HepG2 (cell line): ENCODE results near the gene SPIB. TPM values are rescaled to one million over a fixed set of nuclear protein-coding genes. Genes with fewer than 3 reads are reported as not detected.

Experiments used
- ATAC-seq: fragments of 200-7000 bp; cut with Tn5 transposase; 3 replicates; pipeline ENCODE4 v1.9.1; 2020; ENCODE audit warnings: mild to moderate bottlenecking, moderate library complexity
- BruUV-seq: library from RNA; stranded (reverse); fragments of 400-500 nt; replicated peaks from 2 replicates; lab custom pipeline; 2021; lab: Mats Ljungman, UMichigan
- CTCF ChIA-PET: fragments of 300-600 bp; formaldehyde crosslinking; extraction: SDS; loops from one replicate; lab custom pipeline; 2021; ENCODE audit warnings: low total read pairs, inconsistent platforms, low intra/inter-chr PET ratio; lab: Yijun Ruan, JAX
- POLR2A ChIA-PET: fragments of 350-600 bp; sonication (Branson Sonifier 250); formaldehyde crosslinking; loops from one replicate; lab custom pipeline; 2020; ENCODE audit warnings: antibody characterized with exemption, inconsistent platforms; lab: Yijun Ruan, JAX
- DNase-seq: peaks from one replicate; pipeline ENCODE4 v3.0.0-alpha.2; 2015; ENCODE audit warnings: low spot score
- FAIRE-seq: peaks from 3 replicates; lab custom pipeline; 2011; peaks lifted over from hg19 to GRCh38; lab: Jason Lieb, UNC
- H2AFZ ChIP-seq: one replicate; pipeline ENCODE4 v1.6.1; 2011; ENCODE audit warnings: low read length, inconsistent platforms
- H3K27ac ChIP-seq: fragments of 300-600 bp; 3 replicates; pipeline ENCODE4 v1.8.0; 2011; ENCODE audit warnings: mixed run types, mild to moderate bottlenecking, mixed read lengths, low read length, inconsistent platforms; ENCODE audit not compliant: insufficient read depth; ENCODE audit errors: extremely low read length
- H3K27me3 ChIP-seq, 2 experiments: fragments of 200-600 bp in 1 of 2; 2 replicates in 1 of 2; 3 replicates in 1 of 2; pipeline versions ENCODE4 v1.6.0 to v1.8.0; 2011; ENCODE audit warnings: low read length in 2 of 2, mild to moderate bottlenecking in 2 of 2, moderate library complexity in 2 of 2, inconsistent platforms in 1 of 2; ENCODE audit not compliant: insufficient read depth in 2 of 2, control insufficient read depth in 1 of 2
- H3K36me3 ChIP-seq, 2 experiments: fragments of 200-600 bp in 1 of 2; replicated peaks in 1 of 2; 2 replicates in 1 of 2; 3 replicates in 1 of 2; pipeline versions ENCODE4 v1.5.1 to v1.8.0; 2011; ENCODE audit warnings: low read length in 2 of 2, inconsistent platforms in 1 of 2; ENCODE audit not compliant: insufficient read depth in 2 of 2, control insufficient read depth in 1 of 2
- H3K4me1 ChIP-seq: 2 replicates; pipeline ENCODE4 v1.5.1; 2012; ENCODE audit warnings: low read length, inconsistent platforms; ENCODE audit not compliant: insufficient read depth
- H3K4me2 ChIP-seq: 2 replicates; pipeline ENCODE4 v1.6.0; 2011; ENCODE audit warnings: low read depth, low read length, inconsistent platforms
- H3K4me3 ChIP-seq, 3 experiments: fragments of 200-600 bp in 1 of 3; sonication (generic), shearing (Covaris generic) in 1 of 3; replicated peaks in 1 of 3; 2 replicates each; pipeline ENCODE4 v1.5.1; 2011 to 2016; ENCODE audit warnings: low read length in 3 of 3, inconsistent platforms in 2 of 3, low read depth in 2 of 3, mild to moderate bottlenecking in 2 of 3, control low read depth in 1 of 3, mixed read lengths in 1 of 3; ENCODE audit not compliant: insufficient read depth in 1 of 3
- H3K79me2 ChIP-seq: one replicate; pipeline ENCODE4 v1.6.1; 2011; ENCODE audit warnings: low read length, inconsistent platforms; ENCODE audit not compliant: insufficient read depth
- H3K9ac ChIP-seq: 2 replicates; pipeline ENCODE4 v1.6.0; 2011; ENCODE audit warnings: mild to moderate bottlenecking, low read depth, low read length, inconsistent platforms; ENCODE audit not compliant: insufficient read depth
- H3K9me3 ChIP-seq: 2 replicates; pipeline ENCODE4 v1.5.1; 2012; ENCODE audit warnings: mild to moderate bottlenecking, low read length
- H4K20me1 ChIP-seq: 2 replicates; pipeline ENCODE4 v1.6.0; 2011; ENCODE audit warnings: inconsistent platforms, mild to moderate bottlenecking, low read length, moderate library complexity; ENCODE audit not compliant: insufficient read depth
- HNRNPH1 ChIP-seq: fragments of 200-400 bp; formaldehyde crosslinking; optimal IDR thresholded peaks from 2 replicates; pipeline ENCODE3; 2017; ENCODE audit warnings: mild to moderate bottlenecking, low read depth, low read length
- NCOA1 ChIP-seq: sonication (generic); formaldehyde crosslinking; IDR thresholded peaks from 2 replicates; pipeline ENCODE4 v1.9.0; 2021; ENCODE audit warnings: missing genetic modification reagents
- RBFOX2 ChIP-seq: fragments of 200-400 bp; formaldehyde crosslinking; IDR thresholded peaks from 2 replicates; pipeline ENCODE4 v1.6.1; 2017; ENCODE audit warnings: low read depth, mild to moderate bottlenecking, low read length
- TOE1 ChIP-seq: sonication (generic); formaldehyde crosslinking; IDR thresholded peaks from 2 replicates; pipeline ENCODE4 v1.4.0; 2020; ENCODE audit warnings: mild to moderate bottlenecking, missing genetic modification reagents
- YY1 ChIP-seq: IDR thresholded peaks from 2 replicates; pipeline ENCODE4 v1.6.1; 2011; ENCODE audit warnings: low read length, low read depth, moderate library complexity, mild to moderate bottlenecking; ENCODE audit not compliant: insufficient read depth, insufficient replicate concordance
- ZNF839 ChIP-seq: sonication (generic); formaldehyde crosslinking; IDR thresholded peaks from 2 replicates; pipeline ENCODE4 v1.4.0; 2020; ENCODE audit warnings: missing genetic modification reagents, mild to moderate bottlenecking, borderline replicate concordance
- ZNF891 ChIP-seq: sonication (generic); formaldehyde crosslinking; IDR thresholded peaks from 2 replicates; pipeline ENCODE4 v1.5.0; 2020; ENCODE audit warnings: mild to moderate bottlenecking, missing genetic modification reagents
- WGBS: methylation state at CpG from one replicate; pipeline ENCODE4 v1.1.6; 2017; ENCODE audit warnings: low lambda C conversion rate; 5-methylcytosine and 5-hydroxymethylcytosine counted together
- in situ Hi-C: cut with HindIII; loops from 2 replicates; pipeline ENCODE4 v1.10.0; 2017; ENCODE audit warnings: low pct_unique_long_range_greater_than_20kb; ENCODE audit not compliant: extremely low pct_ligation_motif_present
- intact Hi-C: fragments of 100-400 bp; cut with micrococcal nuclease; formaldehyde crosslinking; loops from one replicate; pipeline ENCODE4 v1.10.0; 2022; ENCODE audit not compliant: unreplicated experiment
- polyA plus RNA-seq, 8 experiments: library from polyadenylated mRNA; depleted of rRNA in 3 of 8; stranded (reverse) in 7 of 8; unstranded in 1 of 8; fragments of >200 nt; fragmentation: Illumina TruSeq in 4 of 8; extraction: Trizol in 4 of 8; gene quantifications; 2 replicates each; pipeline versions ENCODE4 v1.2.1 to v1.2.3, GENCODE V29; 2011 to 2016; ENCODE audit warnings: low read depth in 4 of 8, missing spikeins in 1 of 8, mixed read lengths in 1 of 8; ENCODE audit not compliant: insufficient read depth in 1 of 8
- total RNA-seq, 5 experiments: library from RNA; depleted of rRNA; stranded (reverse); fragments of >200 nt; fragmentation: Illumina TruSeq; extraction: Trizol; gene quantifications; 2 replicates each; pipeline ENCODE4 v1.2.3, GENCODE V29; 2016; ENCODE audit warnings: low read depth in 1 of 5
- TF ChIP-seq, protein P1 (sequence below): sonication (generic); formaldehyde crosslinking; IDR thresholded peaks from 2 replicates; pipeline ENCODE4 v1.5.1; 2020; ENCODE audit warnings: mild to moderate bottlenecking, missing genetic modification reagents, borderline replicate concordance
- TF ChIP-seq, protein P2 (sequence below): sonication (generic); formaldehyde crosslinking; IDR thresholded peaks from 2 replicates; pipeline ENCODE4 v1.8.1; 2023; ENCODE audit warnings: mild to moderate bottlenecking, missing genetic modification reagents

The SPIB gene
- total and polyA plus RNA-seq, 2 of the 13 experiments (the other 11 are each of a cell fraction or from before 2014, with no cell fraction given) = 0.04 TPM; not detected in 1

DNA sequence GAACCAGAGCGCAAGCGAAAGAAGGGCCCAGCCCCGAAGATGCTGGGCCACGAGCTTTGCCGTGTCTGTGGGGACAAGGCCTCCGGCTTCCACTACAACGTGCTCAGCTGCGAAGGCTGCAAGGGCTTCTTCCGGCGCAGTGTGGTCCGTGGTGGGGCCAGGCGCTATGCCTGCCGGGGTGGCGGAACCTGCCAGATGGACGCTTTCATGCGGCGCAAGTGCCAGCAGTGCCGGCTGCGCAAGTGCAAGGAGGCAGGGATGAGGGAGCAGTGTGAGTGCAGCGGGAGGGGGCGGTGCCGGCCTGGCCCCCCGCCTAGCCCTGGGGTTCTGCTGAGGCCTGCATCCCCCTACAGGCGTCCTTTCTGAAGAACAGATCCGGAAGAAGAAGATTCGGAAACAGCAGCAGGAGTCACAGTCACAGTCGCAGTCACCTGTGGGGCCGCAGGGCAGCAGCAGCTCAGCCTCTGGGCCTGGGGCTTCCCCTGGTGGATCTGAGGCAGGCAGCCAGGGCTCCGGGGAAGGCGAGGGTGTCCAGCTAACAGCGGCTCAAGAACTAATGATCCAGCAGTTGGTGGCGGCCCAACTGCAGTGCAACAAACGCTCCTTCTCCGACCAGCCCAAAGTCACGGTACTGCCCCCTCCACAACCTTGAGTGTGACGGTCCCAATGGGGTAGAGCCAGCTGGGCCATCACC lies 40.4 kb upstream of the SPIB start:
- Histone ChIP-seq H3K36me3 (peaks cover 18 to 33% of the 10 kb centered on the region in 2 experiments; a peak in 4 of 5 replicates), H2AFZ (no peak overlapping the region), H3K27ac (no peak overlapping the region), H3K4me2 (no peak overlapping the region), H3K4me3 (no peak overlapping the region), H4K20me1 (no peaks in the 10 kb centered on the region), H3K79me2 (no peaks in the 10 kb centered on the region), H3K4me1 (peaks cover 3% of the 10 kb centered on the region), H3K9me3 (no peaks in the 10 kb centered on the region), H3K9ac (no peak overlapping the region), H3K27me3 (no peaks in the 10 kb centered on the region; a peak in 1 of 5 replicates)
- no peak for FAIRE-seq
- in situ Hi-C loops = loop anchor here (10.0 kb wide), 1 partner anchor 86 kb away; no protein-coding TSS in a partner anchor
- POLR2A ChIA-PET = no interaction called here
- TF ChIP-seq RBFOX2 = peak; percentile 22; the same call in 1 of the 2 replicates
- no peak for TF ChIP-seq TOE1 (CRISPR knock-in tag)
- over 99% methylated on average over 19 of the region's 36 CpGs for WGBS
- ATAC-seq = no peak
- intact Hi-C loops = no loop called here
- BruUV-seq = TSS peak; percentile 44
- no peak for DNase-seq
- CTCF ChIA-PET = no interaction called here

DNA sequence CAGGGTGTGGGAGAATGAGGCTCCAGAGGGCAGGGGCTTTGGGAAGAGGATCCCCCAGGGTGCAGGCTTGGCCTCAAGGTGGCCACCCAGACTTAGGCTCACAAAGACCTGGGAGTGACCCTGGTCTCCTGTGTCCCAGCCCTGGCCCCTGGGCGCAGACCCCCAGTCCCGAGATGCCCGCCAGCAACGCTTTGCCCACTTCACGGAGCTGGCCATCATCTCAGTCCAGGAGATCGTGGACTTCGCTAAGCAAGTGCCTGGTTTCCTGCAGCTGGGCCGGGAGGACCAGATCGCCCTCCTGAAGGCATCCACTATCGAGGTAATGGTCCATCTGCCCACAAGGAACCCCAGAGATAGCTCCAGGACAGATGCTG lies 39.9 kb upstream of the SPIB start:
- BruUV-seq = no TSS peak
- intact Hi-C loops = no loop called here
- Histone ChIP-seq H3K4me1 (peaks cover 8% of the 10 kb centered on the region), H4K20me1 (no peaks in the 10 kb centered on the region), H3K27me3 (no peaks in the 10 kb centered on the region; a peak in 1 of 5 replicates), H3K36me3 (peaks cover 18 to 33% of the 10 kb centered on the region in 2 experiments; a peak in 4 of 5 replicates), H3K27ac (no peak overlapping the region), H3K9me3 (no peaks in the 10 kb centered on the region), H3K9ac (no peak overlapping the region), H3K4me3 (no peak overlapping the region), H3K4me2 (no peak overlapping the region), H2AFZ (no peak overlapping the region), H3K79me2 (no peaks in the 10 kb centered on the region)
- ChIA-PET CTCF (no interaction called here), POLR2A (no interaction called here)
- no peak for FAIRE-seq
- ATAC-seq = no peak
- no peak for DNase-seq
- 100% methylated on average over 3 of the region's 10 CpGs for WGBS
- in situ Hi-C loops = loop anchor here (10.0 kb wide), 1 partner anchor 86 kb away; no protein-coding TSS in a partner anchor
- TF ChIP-seq YY1 (no peak), NCOA1 (no peak), HNRNPH1 (no peak), ZNF891 (CRISPR knock-in tag) (no peak), ZNF839 (CRISPR knock-in tag) (no peak)
- TF ChIP-seq, protein P1, sequence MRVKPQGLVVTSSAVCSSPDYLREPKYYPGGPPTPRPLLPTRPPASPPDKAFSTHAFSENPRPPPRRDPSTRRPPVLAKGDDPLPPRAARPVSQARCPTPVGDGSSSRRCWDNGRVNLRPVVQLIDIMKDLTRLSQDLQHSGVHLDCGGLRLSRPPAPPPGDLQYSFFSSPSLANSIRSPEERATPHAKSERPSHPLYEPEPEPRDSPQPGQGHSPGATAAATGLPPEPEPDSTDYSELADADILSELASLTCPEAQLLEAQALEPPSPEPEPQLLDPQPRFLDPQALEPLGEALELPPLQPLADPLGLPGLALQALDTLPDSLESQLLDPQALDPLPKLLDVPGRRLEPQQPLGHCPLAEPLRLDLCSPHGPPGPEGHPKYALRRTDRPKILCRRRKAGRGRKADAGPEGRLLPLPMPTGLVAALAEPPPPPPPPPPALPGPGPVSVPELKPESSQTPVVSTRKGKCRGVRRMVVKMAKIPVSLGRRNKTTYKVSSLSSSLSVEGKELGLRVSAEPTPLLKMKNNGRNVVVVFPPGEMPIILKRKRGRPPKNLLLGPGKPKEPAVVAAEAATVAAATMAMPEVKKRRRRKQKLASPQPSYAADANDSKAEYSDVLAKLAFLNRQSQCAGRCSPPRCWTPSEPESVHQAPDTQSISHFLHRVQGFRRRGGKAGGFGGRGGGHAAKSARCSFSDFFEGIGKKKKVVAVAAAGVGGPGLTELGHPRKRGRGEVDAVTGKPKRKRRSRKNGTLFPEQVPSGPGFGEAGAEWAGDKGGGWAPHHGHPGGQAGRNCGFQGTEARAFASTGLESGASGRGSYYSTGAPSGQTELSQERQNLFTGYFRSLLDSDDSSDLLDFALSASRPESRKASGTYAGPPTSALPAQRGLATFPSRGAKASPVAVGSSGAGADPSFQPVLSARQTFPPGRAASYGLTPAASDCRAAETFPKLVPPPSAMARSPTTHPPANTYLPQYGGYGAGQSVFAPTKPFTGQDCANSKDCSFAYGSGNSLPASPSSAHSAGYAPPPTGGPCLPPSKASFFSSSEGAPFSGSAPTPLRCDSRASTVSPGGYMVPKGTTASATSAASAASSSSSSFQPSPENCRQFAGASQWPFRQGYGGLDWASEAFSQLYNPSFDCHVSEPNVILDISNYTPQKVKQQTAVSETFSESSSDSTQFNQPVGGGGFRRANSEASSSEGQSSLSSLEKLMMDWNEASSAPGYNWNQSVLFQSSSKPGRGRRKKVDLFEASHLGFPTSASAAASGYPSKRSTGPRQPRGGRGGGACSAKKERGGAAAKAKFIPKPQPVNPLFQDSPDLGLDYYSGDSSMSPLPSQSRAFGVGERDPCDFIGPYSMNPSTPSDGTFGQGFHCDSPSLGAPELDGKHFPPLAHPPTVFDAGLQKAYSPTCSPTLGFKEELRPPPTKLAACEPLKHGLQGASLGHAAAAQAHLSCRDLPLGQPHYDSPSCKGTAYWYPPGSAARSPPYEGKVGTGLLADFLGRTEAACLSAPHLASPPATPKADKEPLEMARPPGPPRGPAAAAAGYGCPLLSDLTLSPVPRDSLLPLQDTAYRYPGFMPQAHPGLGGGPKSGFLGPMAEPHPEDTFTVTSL (CRISPR knock-in tag) = no peak
- TF ChIP-seq, protein P2, sequence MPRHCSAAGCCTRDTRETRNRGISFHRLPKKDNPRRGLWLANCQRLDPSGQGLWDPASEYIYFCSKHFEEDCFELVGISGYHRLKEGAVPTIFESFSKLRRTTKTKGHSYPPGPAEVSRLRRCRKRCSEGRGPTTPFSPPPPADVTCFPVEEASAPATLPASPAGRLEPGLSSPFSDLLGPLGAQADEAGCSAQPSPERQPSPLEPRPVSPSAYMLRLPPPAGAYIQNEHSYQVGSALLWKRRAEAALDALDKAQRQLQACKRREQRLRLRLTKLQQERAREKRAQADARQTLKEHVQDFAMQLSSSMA = no peak
